ENCODE data around the gene F5.
A peak's percentile ranks its signal among the peaks of the same experiment; 100 is the strongest.

F5 gene

GRCh38 chr1:169586395-169587255 is at the start of gene F5:
Gene F5, minus strand, starts transcription at chr1:169586481. Its CDS starts 95 bp downstream, at chr1:169586386.
- peak; percentile 61 for TF ChIP-seq CTCF (IDR thresholded peaks at IDR 0.05; ENCODE audit: insufficient read depth, low read length, missing control alignments)
- POLR2A ChIA-PET = no interaction called here
- CTCF ChIA-PET = interaction anchor here (1.0 to 1.8 kb wide), 4 partner anchors 15 to 223 kb away, joined by 3 to 8 read pairs (median 4); no protein-coding TSS in a partner anchor
- no peak within 1 kb of the TSS for H3K4me3 ChIP-seq (ENCODE audit: low read depth, low read length)
- DNase-seq (ENCODE audit: low read depth, low spot score) = no peak

- no peak for TF ChIP-seq CTCF (IDR thresholded peaks at IDR 0.05; ENCODE audit: insufficient read depth, low read length, missing control alignments)
- no peak overlapping the region for H3K4me3 ChIP-seq (ENCODE audit: low read depth, low read length)
- DNase-seq (ENCODE audit: low read depth, low spot score) = no peak
- CTCF ChIA-PET = no interaction called here
- POLR2A ChIA-PET = no interaction called here
Observed at GRCh38 chr1:169634877-169635276, 48.6 kb upstream of the F5 start.

- no peak for DNase-seq (ENCODE audit: low read depth, low spot score)
- ChIA-PET CTCF (no interaction called here), POLR2A (no interaction called here)
- no peak overlapping the region for H3K4me3 ChIP-seq (ENCODE audit: low read depth, low read length)
- no peak for TF ChIP-seq CTCF (IDR thresholded peaks at IDR 0.05; ENCODE audit: insufficient read depth, low read length, missing control alignments)
Observed at GRCh38 chr1:169634145-169634544, 47.9 kb upstream of the F5 start.

GRCh38 chr1:169631249-169631648 is 45.0 kb upstream of the F5 start:
- CTCF ChIA-PET = no interaction called here
- no peak for TF ChIP-seq CTCF (IDR thresholded peaks at IDR 0.05; ENCODE audit: insufficient read depth, low read length, missing control alignments)
- H3K4me3 ChIP-seq (ENCODE audit: low read depth, low read length) = no peak overlapping the region
- POLR2A ChIA-PET = no interaction called here
- no peak for DNase-seq (ENCODE audit: low read depth, low spot score)

GRCh38 chr1:169630006-169630405 is 43.7 kb upstream of the F5 start, which contains the start of gene SELP:
Gene SELP, minus strand, starts transcription at chr1:169630124. Its CDS starts 50 bp downstream, at chr1:169630074.
- CTCF ChIA-PET = no interaction called here
- no peak for DNase-seq (ENCODE audit: low read depth, low spot score)

More at GRCh38 chr1:169630006-169630405, 43.7 kb upstream of the F5 start, which contains the start of gene SELP:
- H3K4me3 ChIP-seq (ENCODE audit: low read depth, low read length) = no peak within 1 kb of the TSS
- POLR2A ChIA-PET = no interaction called here
- no peak for TF ChIP-seq CTCF (IDR thresholded peaks at IDR 0.05; ENCODE audit: insufficient read depth, low read length, missing control alignments)
